ENCODE results near the gene TNS3.

TNS3 gene

GRCh38 chr7:47461746-47462145 is 120.2 kb downstream of the TNS3 start:
- CTCF ChIA-PET: interaction anchor here (0.8 to 1.1 kb wide), 2 partner anchors 19 to 35 kb away, joined by 3 to 5 read pairs; no protein-coding TSS in a partner anchor
- no peak for TF ChIP-seq CTCF (IDR thresholded peaks at IDR 0.05; ENCODE audit: control extremely low read depth, extremely low read depth, low read depth, missing control alignments)
- no peak for DNase-seq (ENCODE audit: extremely low spot score)
- POLR2A ChIA-PET: no interaction called here

GRCh38 chr7:47461161-47461560 is 120.8 kb downstream of the TNS3 start:
- ChIA-PET POLR2A (interaction anchor here (0.7 kb wide), 1 partner anchor 531 kb away, joined by 3 read pairs; no protein-coding TSS in a partner anchor), CTCF (interaction anchor here (1.9 kb wide), 1 partner anchor 10 kb away, joined by 5 read pairs; no protein-coding TSS in a partner anchor)
- TF ChIP-seq CTCF (IDR thresholded peaks at IDR 0.05; ENCODE audit: control extremely low read depth, extremely low read depth, low read depth, missing control alignments): no peak
- DNase-seq (ENCODE audit: extremely low spot score): no peak

GRCh38 chr7:47460251-47460989 is 121.5 kb downstream of the TNS3 start:
- no peak for TF ChIP-seq CTCF (IDR thresholded peaks at IDR 0.05; ENCODE audit: control extremely low read depth, extremely low read depth, low read depth, missing control alignments)

GRCh38 chr7:47458486-47458885 is 123.4 kb downstream of the TNS3 start:
- DNase-seq (ENCODE audit: extremely low spot score): no peak
- POLR2A ChIA-PET: no interaction called here
- TF ChIP-seq CTCF (IDR thresholded peaks at IDR 0.05; ENCODE audit: control extremely low read depth, extremely low read depth, low read depth, missing control alignments): no peak
- CTCF ChIA-PET: no interaction called here

More at GRCh38 chr7:47460251-47460989, 121.5 kb downstream of the TNS3 start:
- POLR2A ChIA-PET: no interaction called here
- no peak for DNase-seq (ENCODE audit: extremely low spot score)
- CTCF ChIA-PET: interaction anchor here (1.9 kb wide), 1 partner anchor 9 kb away, joined by 5 read pairs; no protein-coding TSS in a partner anchor

- ChIA-PET POLR2A (no interaction called here), CTCF (interaction anchor here (0.9 kb wide), 2 partner anchors 191 to 192 kb away, joined by 3 read pairs; no protein-coding TSS in a partner anchor)
- DNase-seq (ENCODE audit: extremely low spot score): no peak
- no peak for TF ChIP-seq CTCF (IDR thresholded peaks at IDR 0.05; ENCODE audit: control extremely low read depth, extremely low read depth, low read depth, missing control alignments)
These were observed 123.9 kb downstream of the TNS3 start for GRCh38 chr7:47458057-47458456.

- ChIA-PET POLR2A (no interaction called here), CTCF (interaction anchor here (2.6 kb wide), 1 partner anchor 190 kb away, joined by 7 read pairs; no protein-coding TSS in a partner anchor)
- no peak for TF ChIP-seq CTCF (IDR thresholded peaks at IDR 0.05; ENCODE audit: control extremely low read depth, extremely low read depth, low read depth, missing control alignments)
- DNase-seq (ENCODE audit: extremely low spot score): no peak
These were observed 125.5 kb downstream of the TNS3 start for GRCh38 chr7:47456210-47456955.

Measured in GM10248 (cell line).